SK-N-MC (cell line): ENCODE data around the gene ASPDH.
"Not testable (repeated sequence)": the region's sequence is repeated elsewhere in the genome, so short reads cannot be mapped to it uniquely, and the experiment has no call there.

ENCODE experiments used
- DNase-seq: peaks from one replicate; pipeline ENCODE4 v3.0.0-alpha.2; 2011; ENCODE audit warnings: low read depth, low spot score
- H3K27ac ChIP-seq: fragments of 200-600 bp; sonication (generic); 2 replicates; pipeline ENCODE4 v1.5.1; 2016; ENCODE audit warnings: mixed run types
- H3K36me3 ChIP-seq: fragments of 200-600 bp; sonication (generic); 2 replicates; pipeline ENCODE4 v1.6.1; 2017; ENCODE audit warnings: antibody characterized with exemption, low read length, mixed read lengths; ENCODE audit not compliant: insufficient read depth
- H3K4me3 ChIP-seq: fragments of 200-600 bp; sonication (generic); 2 replicates; pipeline ENCODE4 v1.5.1; 2016
- H3K9ac ChIP-seq: fragments of 200-600 bp; sonication (generic); 2 replicates; pipeline ENCODE4 v1.8.0; 2017; ENCODE audit warnings: mixed run types, mixed read lengths; ENCODE audit not compliant: insufficient read length
- H3K9me3 ChIP-seq: fragments of 200-600 bp; sonication (generic); 2 replicates; pipeline ENCODE4 v1.6.1; 2017; ENCODE audit warnings: low read depth, mild to moderate bottlenecking, antibody characterized with exemption, low read length, moderate library complexity, mixed read lengths
- EZH2 ChIP-seq: fragments of 200-600 bp; sonication (generic); IDR thresholded peaks from one replicate; pipeline ENCODE4 v1.6.1; 2017; ENCODE audit warnings: antibody characterized with exemption
- FOXP2 ChIP-seq: optimal IDR thresholded peaks from 2 replicates; pipeline ENCODE3; 2011; ENCODE audit warnings: mild to moderate bottlenecking, moderate library complexity; ENCODE audit not compliant: insufficient read depth; ENCODE audit errors: extremely low read length, control extremely low read depth
- POLR2AphosphoS5 ChIP-seq: IDR thresholded peaks from 2 replicates; pipeline ENCODE4 v1.6.1; 2012; ENCODE audit warnings: mild to moderate bottlenecking, low read depth, low read length, borderline replicate concordance

The ASPDH gene

DNA sequence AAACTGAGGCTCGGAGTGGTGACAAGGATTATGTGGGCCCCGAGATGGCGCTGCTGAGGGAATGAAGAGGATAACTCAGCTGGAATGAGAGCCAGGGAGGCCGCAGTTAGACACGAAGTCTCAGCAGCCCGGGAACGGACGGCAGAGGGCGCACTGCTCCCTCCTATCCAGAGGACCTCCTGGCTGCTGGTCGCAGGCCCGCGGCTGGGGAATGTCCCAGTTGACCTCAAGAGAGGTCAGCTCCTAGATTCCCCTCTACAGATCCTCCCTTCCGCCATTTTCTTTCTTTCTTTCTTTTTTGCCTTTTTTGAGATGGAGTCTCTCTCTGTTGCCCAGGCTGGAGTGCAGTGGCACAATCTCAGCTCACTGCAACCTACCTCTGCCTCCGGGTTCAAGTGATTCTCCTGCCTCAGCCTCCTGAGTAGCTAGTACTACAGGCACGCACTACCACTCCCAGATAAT lies 24.1 kb upstream of the ASPDH start:
- Histone ChIP-seq H3K9me3 (no peaks in the 10 kb centered on the region), H3K36me3 (peaks cover 17% of the 10 kb centered on the region; the same call in 1 of the 2 replicates), H3K9ac (no peak overlapping the region), H3K27ac (no peak overlapping the region), H3K4me3 (no peak overlapping the region)
- TF ChIP-seq FOXP2, result no peak
- TF ChIP-seq EZH2, result no peak
- no peak for TF ChIP-seq POLR2AphosphoS5
- DNase-seq, result no peak

- TF ChIP-seq FOXP2, result no peak
- TF ChIP-seq POLR2AphosphoS5, result no peak
- TF ChIP-seq EZH2, result no peak
- H3K27ac ChIP-seq, result no peak overlapping the region
These were observed 23.6 kb upstream of the ASPDH start for GRCh38 chr19:50537306-50537685.

DNA sequence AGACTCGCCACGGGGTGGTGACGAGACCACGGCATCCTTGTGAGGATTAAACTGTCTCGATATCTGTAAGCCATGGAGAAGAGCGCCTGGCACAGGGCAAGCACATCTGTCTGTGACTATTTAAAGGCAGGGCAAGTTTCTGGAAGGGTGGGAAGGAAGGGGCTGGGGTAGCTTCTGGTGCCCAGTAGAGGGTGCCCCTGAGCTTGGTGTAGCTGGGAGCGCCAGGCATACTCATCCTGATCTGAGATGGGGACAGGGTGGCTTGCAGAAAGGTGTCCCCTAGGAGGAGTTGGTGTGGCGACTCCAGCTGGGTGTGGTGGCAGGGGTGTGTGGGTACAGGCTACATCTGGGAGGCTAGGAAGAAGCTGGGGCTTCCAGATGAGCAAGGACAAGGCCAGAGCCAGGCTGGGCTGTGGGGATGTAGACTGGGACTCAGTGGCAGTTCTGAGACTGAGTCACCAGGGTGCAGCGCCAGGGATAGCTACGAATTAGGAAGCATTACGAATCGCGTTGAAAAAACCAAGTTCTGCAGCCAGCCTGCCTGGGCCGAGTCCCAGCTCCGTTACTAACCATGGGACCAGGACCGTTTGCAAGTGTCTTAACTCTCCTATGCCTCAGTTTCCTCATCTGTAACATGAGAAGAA lies 23.1 kb upstream of the ASPDH start:
- TF ChIP-seq EZH2 (no peak), POLR2AphosphoS5 (no peak), FOXP2 (no peak)
- H3K9ac ChIP-seq, result no peak overlapping the region
- no peak for DNase-seq
- no peaks in the 10 kb centered on the region for H3K9me3 ChIP-seq
- H3K4me3 ChIP-seq, result no peak overlapping the region
- H3K27ac ChIP-seq, result no peak overlapping the region
- H3K36me3 ChIP-seq, result peaks cover 21% of the 10 kb centered on the region; the same call in 1 of the 2 replicates

More at GRCh38 chr19:50537306-50537685, 23.6 kb upstream of the ASPDH start:
- Histone ChIP-seq H3K4me3 (no peak overlapping the region), H3K36me3 (peaks cover 21% of the 10 kb centered on the region; the same call in 1 of the 2 replicates), H3K9me3 (no peaks in the 10 kb centered on the region), H3K9ac (no peak overlapping the region)
- no peak for DNase-seq

DNA sequence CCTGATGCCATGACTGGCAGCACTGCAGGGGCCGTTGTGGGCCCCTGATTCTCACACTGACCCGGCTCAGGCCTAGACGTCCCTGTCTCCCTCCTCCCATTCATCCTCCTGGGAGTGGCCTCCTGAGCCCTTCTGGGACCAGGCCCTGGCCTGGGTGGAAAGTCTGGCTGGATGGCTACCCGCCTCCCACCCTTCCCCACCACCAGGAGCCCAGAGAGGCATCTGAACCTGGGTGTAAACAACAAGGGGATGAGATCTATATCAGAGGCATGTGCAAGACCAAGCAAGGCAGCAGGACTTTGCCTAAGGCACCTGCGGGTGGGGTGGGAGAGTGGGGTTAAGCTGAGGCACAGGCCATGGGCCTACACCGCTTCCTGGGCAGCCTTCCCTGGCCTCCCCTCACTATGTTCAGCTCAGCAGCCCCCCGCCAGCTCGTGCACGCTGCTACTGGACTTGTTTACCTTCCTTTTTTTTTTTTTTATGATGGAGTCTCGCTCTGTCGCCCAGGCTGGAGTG lies 22.0 kb upstream of the ASPDH start:
- no peak overlapping the region for H3K9ac ChIP-seq
- no peak overlapping the region for H3K27ac ChIP-seq
- H3K9me3 ChIP-seq, result no peaks in the 10 kb centered on the region
- TF ChIP-seq EZH2 (no peak), POLR2AphosphoS5 (no peak), FOXP2 (no peak)
- peaks cover 21% of the 10 kb centered on the region; the same call in 1 of the 2 replicates for H3K36me3 ChIP-seq
- no peak for DNase-seq
- no peak overlapping the region for H3K4me3 ChIP-seq

DNA sequence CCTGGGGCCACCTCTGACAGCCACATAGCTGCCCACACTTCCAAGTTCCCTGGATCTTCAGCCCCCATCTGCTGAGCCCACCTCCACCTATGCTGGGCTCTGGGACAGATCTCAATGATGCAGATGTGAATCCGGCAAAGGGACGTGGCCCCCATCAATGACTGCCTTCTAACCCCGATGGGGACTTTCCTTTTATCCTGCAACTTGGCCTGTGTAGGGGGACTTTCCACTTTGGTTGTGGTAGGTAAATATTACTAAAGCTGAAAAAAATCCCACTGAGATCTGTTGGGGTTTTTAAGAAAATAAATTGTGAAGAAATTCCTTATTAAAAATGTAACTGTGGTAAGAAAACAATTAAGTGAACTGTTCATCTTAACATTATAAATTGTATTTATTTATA lies 20.8 kb upstream of the ASPDH start:
- TF ChIP-seq FOXP2, result no peak
- H3K9me3 ChIP-seq, result no peaks in the 10 kb centered on the region
- H3K4me3 ChIP-seq, result no peak overlapping the region
- peaks cover 21% of the 10 kb centered on the region; the same call in 1 of the 2 replicates for H3K36me3 ChIP-seq
- no peak overlapping the region for H3K27ac ChIP-seq
- DNase-seq, result no peak
- H3K9ac ChIP-seq, result no peak overlapping the region

GRCh38 chr19:50532952-50533351 lies 19.2 kb upstream of the ASPDH start:
- no peak for DNase-seq
- H3K36me3 ChIP-seq, result peaks cover 21% of the 10 kb centered on the region; the same call in 1 of the 2 replicates
- no peak overlapping the region for H3K27ac ChIP-seq
- H3K4me3 ChIP-seq, result no peak overlapping the region
- no peaks in the 10 kb centered on the region for H3K9me3 ChIP-seq
- TF ChIP-seq POLR2AphosphoS5 (no peak), FOXP2 (no peak), EZH2 (no peak)
- no peak overlapping the region for H3K9ac ChIP-seq

DNA sequence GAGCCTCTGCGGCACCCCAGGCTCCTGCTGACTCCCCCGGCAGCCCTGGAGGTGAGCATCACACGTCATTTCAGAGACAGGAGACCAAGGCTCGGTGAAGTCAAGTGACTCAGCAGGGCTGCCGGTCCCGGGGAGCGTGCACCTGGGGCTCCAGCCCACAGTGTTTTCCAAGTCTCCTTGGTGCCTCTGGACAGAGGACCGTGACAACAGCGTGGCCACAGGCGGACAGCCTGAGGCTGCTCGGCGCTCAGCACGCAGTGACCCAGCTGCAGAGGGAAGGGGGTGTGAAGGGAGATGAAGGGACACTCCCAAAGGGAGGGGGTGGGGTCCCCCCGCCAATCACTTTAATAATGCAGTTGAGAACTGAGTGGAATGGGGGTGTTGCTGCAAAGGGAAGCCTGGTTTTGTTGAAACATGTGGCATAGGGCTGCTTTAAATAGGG lies 17.5 kb upstream of the ASPDH start:
- H3K9ac ChIP-seq, result no peak overlapping the region
- no peak for DNase-seq
- no peak overlapping the region for H3K4me3 ChIP-seq
- no peaks in the 10 kb centered on the region for H3K9me3 ChIP-seq
- H3K36me3 ChIP-seq, result peaks cover 21% of the 10 kb centered on the region; the same call in 1 of the 2 replicates
- H3K27ac ChIP-seq, result no peak overlapping the region
- TF ChIP-seq POLR2AphosphoS5 (no peak), FOXP2 (no peak), EZH2 (no peak)

- not testable (repeated sequence) for H3K4me3 ChIP-seq, H3K9ac ChIP-seq, H3K9me3 ChIP-seq, H3K36me3 ChIP-seq, H3K27ac ChIP-seq, DNase-seq
These were observed 14.3 kb upstream of the ASPDH start for GRCh38 chr19:50528052-50528451.

DNA sequence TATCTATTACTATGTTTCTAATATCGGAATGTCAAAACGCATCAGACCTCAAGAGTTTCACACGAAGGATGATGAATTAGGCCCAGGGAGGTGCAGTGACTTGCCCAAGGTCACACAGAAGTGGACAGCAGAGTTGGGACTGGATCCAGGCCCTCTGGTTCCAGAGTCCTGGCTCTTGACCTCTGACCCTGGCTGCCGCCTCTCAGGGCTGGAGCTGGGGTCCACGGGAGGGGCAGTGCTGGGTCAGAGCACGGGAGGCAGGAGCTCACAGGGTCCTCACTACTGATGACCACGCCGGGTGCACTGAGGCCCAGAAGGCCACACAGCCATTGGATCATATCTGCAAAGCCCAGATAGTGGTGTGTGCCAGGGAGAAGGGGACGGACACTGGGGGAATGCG lies 9.2 kb upstream of the ASPDH start:
- no peak for DNase-seq
- no peak overlapping the region for H3K4me3 ChIP-seq
- no peak overlapping the region for H3K27ac ChIP-seq
- TF ChIP-seq FOXP2 (no peak), POLR2AphosphoS5 (no peak), EZH2 (no peak)
- no peaks in the 10 kb centered on the region for H3K9me3 ChIP-seq
- H3K36me3 ChIP-seq, result peaks cover 13% of the 10 kb centered on the region; the same call in 1 of the 2 replicates
- H3K9ac ChIP-seq, result no peak overlapping the region
